Hepatocyte (in vitro differentiated cells): ENCODE data around the gene GFY.

Experiments
- EZH2 ChIP-seq: fragments of 200-600 bp; sonication (generic); IDR thresholded peaks from 2 replicates; pipeline ENCODE4 v1.6.1; 2016; ENCODE audit warnings: antibody characterized with exemption, mild to moderate bottlenecking, borderline replicate concordance
- TF ChIP-seq, protein P1 (sequence below): fragments of 200-600 bp; sonication (generic); IDR thresholded peaks from 2 replicates; pipeline ENCODE4 v1.5.1; 2016; ENCODE audit warnings: antibody characterized with exemption, mild to moderate bottlenecking; ENCODE audit not compliant: poor library complexity

DNA sequence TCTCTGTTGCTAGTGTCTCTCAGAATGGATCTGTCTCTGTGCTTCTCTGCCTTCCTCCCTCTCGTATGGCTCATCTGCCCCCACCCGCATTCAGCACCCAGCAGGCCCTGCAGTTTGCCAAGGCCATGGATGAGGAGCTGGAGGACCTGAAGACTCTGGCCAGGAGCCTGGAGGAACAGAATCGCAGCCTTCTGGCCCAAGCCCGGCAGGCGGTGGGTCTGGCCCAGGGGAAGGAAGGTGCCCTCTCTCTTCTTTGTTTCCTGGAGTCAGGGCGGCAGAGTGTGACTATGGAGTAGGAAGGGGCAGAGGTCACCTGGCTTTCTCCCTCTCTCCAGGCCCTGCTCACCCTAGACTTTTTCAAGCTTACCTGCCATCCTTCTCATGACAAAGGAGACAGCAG is 26.3 kb upstream of the GFY start:
- TF ChIP-seq, protein P1, sequence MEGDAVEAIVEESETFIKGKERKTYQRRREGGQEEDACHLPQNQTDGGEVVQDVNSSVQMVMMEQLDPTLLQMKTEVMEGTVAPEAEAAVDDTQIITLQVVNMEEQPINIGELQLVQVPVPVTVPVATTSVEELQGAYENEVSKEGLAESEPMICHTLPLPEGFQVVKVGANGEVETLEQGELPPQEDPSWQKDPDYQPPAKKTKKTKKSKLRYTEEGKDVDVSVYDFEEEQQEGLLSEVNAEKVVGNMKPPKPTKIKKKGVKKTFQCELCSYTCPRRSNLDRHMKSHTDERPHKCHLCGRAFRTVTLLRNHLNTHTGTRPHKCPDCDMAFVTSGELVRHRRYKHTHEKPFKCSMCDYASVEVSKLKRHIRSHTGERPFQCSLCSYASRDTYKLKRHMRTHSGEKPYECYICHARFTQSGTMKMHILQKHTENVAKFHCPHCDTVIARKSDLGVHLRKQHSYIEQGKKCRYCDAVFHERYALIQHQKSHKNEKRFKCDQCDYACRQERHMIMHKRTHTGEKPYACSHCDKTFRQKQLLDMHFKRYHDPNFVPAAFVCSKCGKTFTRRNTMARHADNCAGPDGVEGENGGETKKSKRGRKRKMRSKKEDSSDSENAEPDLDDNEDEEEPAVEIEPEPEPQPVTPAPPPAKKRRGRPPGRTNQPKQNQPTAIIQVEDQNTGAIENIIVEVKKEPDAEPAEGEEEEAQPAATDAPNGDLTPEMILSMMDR: no peak
- TF ChIP-seq EZH2: no peak
